NCI-H187 (cell line): ENCODE measurements around the gene N4BP2L2.

Experiments used
- DNase-seq, 2 experiments: peaks; one replicate each; lab custom pipeline; 2025; lab: John Stamatoyannopoulos, UW

Gene N4BP2L2

GRCh38 chr13:32530841-32531253, 7.7 kb downstream of the N4BP2L2 start:
- DNase-seq = no peak

GRCh38 chr13:32528358-32528757, 10.2 kb downstream of the N4BP2L2 start:
- DNase-seq = no peak

GRCh38 chr13:32527151-32527550, 11.4 kb downstream of the N4BP2L2 start:
- no peak for DNase-seq

- no peak for DNase-seq
These were observed 12.8 kb downstream of the N4BP2L2 start for GRCh38 chr13:32525766-32526165.

GRCh38 chr13:32515246-32515645, 23.3 kb downstream of the N4BP2L2 start:
- DNase-seq = no peak

- no peak for DNase-seq
These were observed 27.1 kb downstream of the N4BP2L2 start for GRCh38 chr13:32511482-32511881.

GRCh38 chr13:32504876-32505275, 33.7 kb downstream of the N4BP2L2 start:
- no peak for DNase-seq

GRCh38 chr13:32504263-32504662, 34.3 kb downstream of the N4BP2L2 start:
- DNase-seq = no peak

- no peak for DNase-seq
These were observed 34.9 kb downstream of the N4BP2L2 start for GRCh38 chr13:32503727-32504126.

GRCh38 chr13:32501064-32501463, 37.5 kb downstream of the N4BP2L2 start:
- DNase-seq = no peak

- no peak for DNase-seq
These were observed 38.9 kb downstream of the N4BP2L2 start for GRCh38 chr13:32499538-32500210.

GRCh38 chr13:32497589-32497988, 41.0 kb downstream of the N4BP2L2 start:
- DNase-seq = no peak

- no peak for DNase-seq
These were observed 41.9 kb downstream of the N4BP2L2 start for GRCh38 chr13:32496599-32497160.

GRCh38 chr13:32495841-32496240, 42.8 kb downstream of the N4BP2L2 start:
- no peak for DNase-seq

GRCh38 chr13:32495429-32495828, 43.2 kb downstream of the N4BP2L2 start:
- DNase-seq = no peak

GRCh38 chr13:32491028-32491427, 47.6 kb downstream of the N4BP2L2 start:
- DNase-seq = no peak

- DNase-seq = no peak
These were observed 61.7 kb downstream of the N4BP2L2 start for GRCh38 chr13:32476892-32477291.

- DNase-seq = no peak
These were observed 62.4 kb downstream of the N4BP2L2 start for GRCh38 chr13:32476021-32476731.

GRCh38 chr13:32474999-32475792, 63.4 kb downstream of the N4BP2L2 start:
- DNase-seq = no peak

GRCh38 chr13:32473650-32474049, 64.9 kb downstream of the N4BP2L2 start:
- no peak for DNase-seq

- DNase-seq = no peak
These were observed 66.4 kb downstream of the N4BP2L2 start for GRCh38 chr13:32472194-32472621.

- no peak for DNase-seq
These were observed 67.2 kb downstream of the N4BP2L2 start for GRCh38 chr13:32471187-32471922.
